Skeletal muscle tissue (tissue), 4 donors: ENCODE results near the gene TNS3. TPM values are rescaled to one million over a fixed set of nuclear protein-coding genes. Genes with fewer than 3 reads are reported as not detected.

Experiments used
- H3K27ac ChIP-seq: one replicate; pipeline ENCODE4 v1.7.0; 2013; ENCODE audit warnings: mild to moderate bottlenecking, low read depth, low read length, inconsistent platforms
- H3K27me3 ChIP-seq, 3 donors: one replicate each; pipeline ENCODE4 v1.7.0; 2013; ENCODE audit warnings: low read length in 3 of 3; ENCODE audit not compliant: control insufficient read depth in 3 of 3, insufficient read depth in 3 of 3
- H3K36me3 ChIP-seq, 3 donors: one replicate each; pipeline ENCODE4 v1.7.0; 2013; ENCODE audit warnings: low read length in 3 of 3; ENCODE audit not compliant: control insufficient read depth in 3 of 3, insufficient read depth in 3 of 3
- H3K4me1 ChIP-seq, 3 donors: one replicate each; pipeline ENCODE4 v1.7.0; 2013; ENCODE audit warnings: low read length in 3 of 3, mild to moderate bottlenecking in 3 of 3; ENCODE audit not compliant: control insufficient read depth in 3 of 3, insufficient read depth in 3 of 3
- H3K4me3 ChIP-seq, 3 donors: one replicate each; pipeline ENCODE4 v1.7.0; 2013; ENCODE audit warnings: low read length in 3 of 3
- H3K9ac ChIP-seq, 3 donors: one replicate each; pipeline ENCODE4 v1.7.0; 2013; ENCODE audit warnings: low read length in 3 of 3, mild to moderate bottlenecking in 3 of 3, moderate library complexity in 2 of 3, low read depth in 1 of 3
- H3K9me3 ChIP-seq, 3 donors: one replicate each; pipeline ENCODE4 v1.7.0; 2013; ENCODE audit warnings: low read length in 3 of 3; ENCODE audit not compliant: control insufficient read depth in 3 of 3
- total RNA-seq: library from RNA; depleted of rRNA; stranded (reverse); fragments of >200 nt; gene quantifications from one replicate; pipeline ENCODE4 v1.2.3, GENCODE V29; 2014
- donor health status: Osteomylitis.

TNS3 gene
- total RNA-seq, 1 donor from 2014 or later, result 33.4 TPM

DNA sequence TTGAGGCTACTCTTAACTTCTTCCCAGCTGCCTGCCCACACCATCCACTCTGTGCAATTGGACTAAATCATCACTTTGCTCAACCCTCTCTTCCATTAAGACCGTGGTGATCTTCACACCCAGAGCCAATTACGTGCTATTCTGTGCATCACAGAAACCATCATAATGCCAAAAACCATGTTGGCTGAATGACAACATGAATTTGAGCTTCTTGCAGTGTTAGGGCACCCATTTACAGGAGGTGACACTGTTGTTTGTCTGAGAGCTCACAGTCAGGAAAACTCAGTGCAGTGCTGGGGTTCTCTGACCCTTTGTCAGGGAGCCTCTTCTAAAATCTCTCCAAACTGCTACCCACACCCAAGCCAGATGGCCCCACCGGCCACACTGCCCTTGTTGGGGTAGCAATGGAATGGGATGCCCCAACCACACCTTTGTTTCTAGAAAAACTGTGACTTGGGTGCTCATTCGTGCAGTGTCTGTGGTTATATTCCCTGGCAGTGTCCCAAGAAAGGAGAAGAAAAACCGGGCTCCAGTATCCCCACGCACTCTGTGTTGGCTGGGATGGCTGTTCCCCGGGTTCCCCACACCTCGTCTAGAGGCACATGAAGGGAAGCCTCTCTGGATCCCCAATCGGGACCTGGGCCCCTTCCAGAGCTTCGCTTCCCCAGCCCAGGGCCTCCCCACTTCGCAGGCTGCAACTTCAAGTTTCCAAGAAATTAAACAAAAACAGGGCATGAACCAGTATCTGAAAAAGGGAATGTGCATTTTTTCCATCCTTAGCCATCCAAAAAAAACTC, 2.0 kb upstream of the TNS3 start:
- Histone ChIP-seq H3K9me3 (peaks cover 0 to 4% (median 0%) of the 10 kb centered on the region in 3 donors), H3K4me1 (peaks cover 21 to 33% (median 29%) of the 10 kb centered on the region in 3 donors), H3K36me3 (no peaks in the 10 kb centered on the region), H3K27ac (no peak overlapping the region), H3K4me3 (no peak overlapping the region), H3K27me3 (no peaks in the 10 kb centered on the region), H3K9ac (no peak overlapping the region)

DNA sequence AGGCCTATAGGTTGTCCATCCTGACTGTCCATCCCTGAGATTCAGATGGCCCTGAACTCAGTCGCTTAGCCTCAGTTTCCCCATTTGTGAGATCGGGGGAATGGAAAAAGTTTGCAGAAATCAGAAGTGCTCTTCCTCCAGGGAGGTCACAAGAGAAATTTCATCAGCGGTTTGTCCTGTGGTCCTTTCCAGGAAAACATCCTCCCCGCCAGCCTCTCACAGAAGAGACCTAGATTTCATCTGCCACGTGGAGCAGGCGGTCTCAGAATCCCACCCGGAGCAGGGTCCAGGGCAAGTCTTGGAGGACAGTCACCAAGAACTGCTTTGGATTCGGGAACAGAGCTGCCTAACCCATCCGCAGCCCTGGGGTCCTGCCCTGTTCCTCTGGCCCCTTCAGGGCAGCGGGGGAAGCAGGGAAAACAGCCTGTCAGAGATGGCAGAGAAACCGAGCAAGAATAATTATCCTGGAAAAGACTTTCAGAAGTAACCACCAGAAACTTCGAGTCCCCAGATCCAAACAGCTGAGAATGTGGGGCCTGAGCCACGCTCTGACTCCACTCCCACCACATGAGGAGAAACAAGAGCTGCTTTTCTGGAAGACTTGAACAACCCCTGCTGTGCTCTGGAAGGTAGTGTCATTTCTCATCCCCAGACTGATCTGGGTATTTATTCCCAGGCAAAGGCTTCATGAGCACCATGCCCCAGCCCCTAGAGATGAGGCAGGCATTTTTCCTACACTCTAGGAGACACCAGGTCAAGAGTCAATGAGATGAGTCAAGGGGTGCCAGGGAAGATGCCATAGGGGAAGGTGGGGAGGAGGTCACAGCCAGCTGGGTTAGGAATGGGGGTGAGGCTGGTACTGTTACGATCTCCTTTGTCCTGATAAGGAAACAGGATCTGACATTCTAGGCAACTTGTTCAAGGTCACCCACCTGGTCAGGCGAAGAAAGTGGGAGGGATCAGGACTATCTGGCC, 1.1 kb upstream of the TNS3 start:
- H3K9me3 ChIP-seq, result peaks cover 0 to 4% (median 0%) of the 10 kb centered on the region in 3 donors
- peak overlapping the region; percentile 61 for H3K27ac ChIP-seq
- peaks cover 23 to 40% (median 37%) of the 10 kb centered on the region in 3 donors for H3K4me1 ChIP-seq
- H3K9ac ChIP-seq, result no peak overlapping the region
- no peaks in the 10 kb centered on the region for H3K27me3 ChIP-seq
- H3K4me3 ChIP-seq, result peak overlapping the region in 1 of 3 donors; percentile 63
- no peaks in the 10 kb centered on the region for H3K36me3 ChIP-seq

DNA sequence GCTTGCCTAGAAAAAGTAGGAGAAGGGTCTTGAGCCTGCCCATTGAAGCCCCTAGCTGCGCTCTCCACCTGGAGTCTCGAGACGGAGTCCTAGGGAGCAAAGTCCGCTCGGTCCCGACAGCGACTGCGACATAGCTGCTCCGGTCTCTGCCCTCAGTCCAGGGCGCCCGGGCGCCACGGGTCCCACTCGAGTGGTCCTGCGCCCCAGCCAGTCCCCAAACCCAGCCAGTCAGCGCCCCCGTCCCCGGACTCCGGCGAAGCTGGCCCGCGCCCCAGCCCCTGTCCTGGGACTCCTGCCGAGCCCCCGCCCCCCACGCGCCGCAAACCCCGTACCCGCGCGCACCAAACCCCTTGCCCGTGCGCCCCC, 490 bp downstream of the TNS3 start:
- Histone ChIP-seq H3K27ac (peak overlapping the region; percentile 60), H3K4me1 (peaks cover 37 to 54% (median 51%) of the 10 kb centered on the region in 3 donors), H3K9ac (peak overlapping the region; percentile 65 to 84 (median 79)), H3K36me3 (no peaks in the 10 kb centered on the region), H3K4me3 (peak overlapping the region; percentile 72 to 83 (median 80)), H3K9me3 (peaks cover 0 to 4% (median 0%) of the 10 kb centered on the region in 3 donors), H3K27me3 (no peaks in the 10 kb centered on the region)

DNA sequence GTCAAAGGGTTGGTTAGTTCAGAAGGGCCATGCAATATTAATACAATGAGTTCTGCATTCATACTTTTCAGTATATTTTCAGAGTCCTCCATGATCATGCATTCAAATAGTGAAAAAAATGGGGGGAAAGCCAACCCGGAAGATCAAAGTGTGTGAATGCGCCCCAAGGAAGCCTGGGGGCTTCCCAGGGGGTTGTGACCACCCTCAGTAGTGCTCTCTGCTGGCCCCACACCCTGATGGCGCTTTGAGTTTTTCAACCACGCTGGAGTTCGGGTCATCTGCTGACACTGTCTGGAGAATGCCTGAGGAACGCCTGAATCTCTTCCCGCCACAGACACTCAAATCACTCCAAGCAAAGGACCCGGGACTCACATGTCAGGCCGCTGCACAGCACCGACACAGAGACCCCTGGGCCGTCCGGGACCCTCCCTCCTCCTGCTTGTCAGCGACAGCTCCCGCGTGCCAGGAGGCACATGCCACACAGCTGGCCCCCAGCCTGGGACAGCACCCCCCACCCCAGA, 1.0 kb downstream of the TNS3 start:
- Histone ChIP-seq H3K27me3 (no peaks in the 10 kb centered on the region), H3K27ac (no peak overlapping the region), H3K4me3 (peak overlapping the region; percentile 72 to 83 (median 80)), H3K36me3 (no peaks in the 10 kb centered on the region), H3K9ac (peak overlapping the region in 2 of 3 donors; percentile 65 to 84), H3K4me1 (peaks cover 42 to 59% (median 56%) of the 10 kb centered on the region in 3 donors), H3K9me3 (peaks cover 0 to 4% (median 0%) of the 10 kb centered on the region in 3 donors)

DNA sequence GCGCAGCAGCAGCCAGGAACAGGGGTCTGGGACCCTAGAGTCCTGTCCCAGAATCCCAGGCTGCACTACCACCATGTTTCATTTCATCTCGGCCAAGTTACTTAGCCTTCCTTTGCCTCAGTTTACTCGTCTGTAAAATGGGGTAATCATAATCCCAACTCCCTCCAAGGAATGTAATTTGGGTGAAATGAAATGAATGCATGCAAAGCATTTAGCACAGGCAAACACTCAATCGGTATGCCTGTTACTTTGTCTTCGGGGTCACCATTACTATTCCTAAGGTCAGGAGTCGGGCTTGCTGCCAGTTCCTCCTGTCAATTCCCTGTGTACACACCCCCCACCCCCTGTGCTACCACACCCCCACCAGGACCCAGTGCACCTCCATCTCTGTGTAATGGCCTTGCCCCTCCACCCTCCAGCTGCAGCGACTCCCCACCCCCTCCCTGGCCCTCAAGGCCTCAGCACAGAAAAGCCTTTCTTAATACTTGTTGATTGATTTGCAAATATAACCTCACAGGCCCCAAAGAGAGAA, 1.7 kb downstream of the TNS3 start:
- Histone ChIP-seq H3K27me3 (no peaks in the 10 kb centered on the region), H3K9me3 (peaks cover 0 to under 1% (median 0%) of the 10 kb centered on the region in 3 donors), H3K36me3 (no peaks in the 10 kb centered on the region), H3K9ac (peak overlapping the region in 1 of 3 donors; percentile 50), H3K4me1 (peaks cover 43 to 61% (median 58%) of the 10 kb centered on the region in 3 donors), H3K27ac (no peak overlapping the region), H3K4me3 (peak overlapping the region in 2 of 3 donors; percentile 72 to 83)

DNA sequence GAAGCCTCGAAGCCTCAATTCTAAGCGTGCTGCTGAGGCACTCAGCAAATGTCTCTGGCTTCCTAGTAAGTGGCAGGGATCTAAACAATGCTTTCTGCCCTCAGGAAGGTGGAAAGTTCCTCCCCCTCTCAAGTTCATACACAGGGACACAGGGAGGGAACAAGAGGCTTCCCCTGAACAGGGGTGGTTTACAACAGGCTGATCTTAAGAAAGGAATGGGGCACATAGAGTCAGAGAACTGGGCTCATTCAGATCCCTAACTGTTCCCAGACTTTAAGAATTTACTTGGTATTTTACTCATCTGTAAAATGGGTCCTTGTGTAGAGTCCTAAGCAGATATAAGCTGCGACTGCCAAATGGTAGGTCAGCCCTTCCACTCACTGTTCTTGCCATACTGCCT, 2.5 kb downstream of the TNS3 start:
- no peak overlapping the region for H3K9ac ChIP-seq

DNA sequence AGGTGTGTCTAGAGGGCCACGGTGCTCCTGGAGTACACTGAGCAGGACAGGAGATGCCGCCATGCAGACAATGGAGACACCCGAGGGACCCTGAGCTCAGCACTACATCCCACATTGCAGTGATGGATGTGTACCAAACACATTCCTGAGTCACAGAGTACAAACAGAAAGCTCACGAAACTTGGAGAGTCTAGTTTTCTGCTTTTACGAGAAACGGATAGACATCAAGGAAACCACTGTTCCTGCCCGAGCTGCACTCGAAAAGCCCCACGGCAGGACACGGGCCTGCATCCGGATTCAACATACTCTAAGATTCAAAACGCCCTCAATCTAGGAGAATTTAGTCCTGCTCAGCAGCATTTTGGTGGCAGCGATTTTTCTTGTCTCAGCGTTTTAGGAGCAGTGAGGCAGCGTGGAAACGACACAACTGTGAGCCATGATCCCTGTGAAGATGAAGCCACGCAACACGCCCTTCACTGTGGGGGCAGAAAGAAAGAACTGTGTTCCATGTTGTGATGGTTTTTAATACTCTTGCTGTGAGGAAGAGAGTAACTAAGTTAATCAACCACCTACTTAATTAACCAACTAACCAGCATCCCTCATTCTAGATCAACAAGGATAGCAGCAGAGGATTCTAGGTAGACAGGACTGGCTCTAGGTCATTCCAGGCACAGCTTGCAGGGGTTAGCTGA, 3.2 kb downstream of the TNS3 start:
- Histone ChIP-seq H3K4me3 (peak overlapping the region in 1 of 3 donors; percentile 14), H3K4me1 (peaks cover 47 to 60% (median 57%) of the 10 kb centered on the region in 3 donors), H3K9ac (peak overlapping the region in 1 of 3 donors; percentile 10), H3K36me3 (no peaks in the 10 kb centered on the region), H3K27me3 (no peaks in the 10 kb centered on the region), H3K27ac (peak overlapping the region; percentile 87), H3K9me3 (no peaks in the 10 kb centered on the region)

More for the DNA sequence above, 2.5 kb downstream of the TNS3 start:
- H3K36me3 ChIP-seq, result no peaks in the 10 kb centered on the region
- H3K27ac ChIP-seq, result peak overlapping the region; percentile 69
- H3K27me3 ChIP-seq, result no peaks in the 10 kb centered on the region
- peaks cover 47 to 61% (median 58%) of the 10 kb centered on the region in 3 donors for H3K4me1 ChIP-seq
- H3K4me3 ChIP-seq, result no peak overlapping the region
- no peaks in the 10 kb centered on the region for H3K9me3 ChIP-seq

DNA sequence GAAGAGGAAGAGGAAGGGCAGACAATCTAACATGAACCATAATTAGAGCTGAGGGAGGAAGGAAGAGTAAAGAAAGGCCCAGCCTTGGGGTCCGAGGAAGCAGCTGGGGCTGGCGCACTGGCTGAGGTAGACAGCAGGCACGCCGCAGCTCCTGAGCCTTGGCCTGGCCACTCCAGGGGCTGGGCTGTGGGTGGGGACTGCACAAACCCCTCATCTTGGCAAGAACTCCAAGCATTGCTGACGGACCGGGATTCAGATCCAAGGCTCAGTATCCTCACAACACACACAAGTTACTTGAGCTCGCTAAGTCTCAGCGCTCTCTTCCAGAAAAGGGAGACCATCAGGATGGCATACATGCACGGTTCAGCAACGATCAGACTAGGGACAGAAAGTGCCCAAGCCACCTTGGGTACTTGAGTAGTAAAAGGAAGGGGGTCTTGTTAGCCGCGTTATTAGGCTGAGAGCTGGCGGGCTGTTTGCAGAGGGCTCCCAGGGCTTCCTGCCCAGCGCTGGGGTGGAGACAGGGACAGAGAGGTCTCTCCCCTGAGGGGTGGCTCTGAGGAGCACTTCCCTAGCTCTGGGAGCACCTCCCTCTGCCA, 4.5 kb downstream of the TNS3 start:
- Histone ChIP-seq H3K9ac (peak overlapping the region in 2 of 3 donors; percentile 60 to 71), H3K36me3 (no peaks in the 10 kb centered on the region), H3K27ac (peak overlapping the region; percentile 87), H3K4me1 (peaks cover 43 to 56% (median 55%) of the 10 kb centered on the region in 3 donors), H3K4me3 (peak overlapping the region; percentile 29 to 68 (median 53)), H3K9me3 (no peaks in the 10 kb centered on the region), H3K27me3 (no peaks in the 10 kb centered on the region)
